Endothelial cell of umbilical vein (primary cell): ENCODE measurements around the gene AKAP13. TPM values are rescaled to one million over a fixed set of nuclear protein-coding genes. Genes with fewer than 3 reads are reported as not detected.

Experiments used
- BruUV-seq: library from RNA; stranded (reverse); fragments of 400-500 nt; replicated peaks from 2 replicates; lab custom pipeline; 2021; lab: Mats Ljungman, UMichigan
- CTCF ChIA-PET: fragments of 300-600, 350-600 bp; sonication (Branson Sonifier 250); formaldehyde crosslinking; loops from one replicate; lab custom pipeline; 2021; ENCODE audit warnings: antibody characterized with exemption, inconsistent platforms; lab: Charles Lee
- POLR2A ChIA-PET: fragments of 300-600, 350-600 bp; sonication (Branson Sonifier 250); formaldehyde crosslinking; loops from one replicate; lab custom pipeline; 2021; ENCODE audit warnings: antibody characterized with exemption, inconsistent platforms; lab: Charles Lee
- DNase-seq: peaks from one replicate; pipeline ENCODE4 v3.0.0-alpha.2; 2011; ENCODE audit warnings: low read depth, low spot score
- FAIRE-seq: peaks from 2 replicates; lab custom pipeline; 2011; peaks lifted over from hg19 to GRCh38; lab: Jason Lieb, UNC
- H2AFZ ChIP-seq: 2 replicates; pipeline ENCODE4 v1.6.0; 2012; ENCODE audit warnings: low read depth, low read length, control low read depth, inconsistent platforms
- H3K27ac ChIP-seq: 2 replicates; pipeline ENCODE4 v1.5.1; 2011; ENCODE audit warnings: low read depth, mild to moderate bottlenecking, control low read depth, low read length, moderate library complexity; ENCODE audit not compliant: insufficient read depth
- H3K27me3 ChIP-seq, 2 experiments: 2 replicates each; pipeline versions ENCODE4 v1.6.0 to v1.6.1; 2011; ENCODE audit warnings: low read length in 2 of 2, mixed read lengths in 1 of 2; ENCODE audit not compliant: control insufficient read depth in 2 of 2, insufficient read depth in 2 of 2
- H3K36me3 ChIP-seq, 2 experiments: 2 replicates in 1 of 2; 3 replicates in 1 of 2; pipeline ENCODE4 v1.5.1; 2011; ENCODE audit warnings: low read length in 2 of 2, mild to moderate bottlenecking in 1 of 2, moderate library complexity in 1 of 2; ENCODE audit not compliant: control insufficient read depth in 2 of 2, insufficient read depth in 2 of 2; ENCODE audit errors: extremely low read depth in 1 of 2
- H3K4me1 ChIP-seq: 3 replicates; pipeline ENCODE4 v1.5.1; 2011; ENCODE audit warnings: mild to moderate bottlenecking, low read length; ENCODE audit not compliant: control insufficient read depth, insufficient read depth; ENCODE audit errors: extremely low read depth
- H3K4me2 ChIP-seq: 2 replicates; pipeline ENCODE4 v1.6.1; 2011; ENCODE audit warnings: low read length, control low read depth, mixed read lengths; ENCODE audit not compliant: insufficient read depth
- H3K4me3 ChIP-seq, 3 experiments: fragments of 200-600 bp in 1 of 3; sonication (generic), shearing (Covaris generic) in 1 of 3; replicated peaks in 1 of 3; 2 replicates each; pipeline ENCODE4 v1.5.1; 2011 to 2016; ENCODE audit warnings: control low read depth in 3 of 3, low read length in 3 of 3, mild to moderate bottlenecking in 2 of 3, inconsistent platforms in 1 of 3, low read depth in 1 of 3, moderate library complexity in 1 of 3; ENCODE audit not compliant: insufficient read depth in 1 of 3
- H3K79me2 ChIP-seq: 2 replicates; pipeline ENCODE4 v1.6.0; 2012; ENCODE audit warnings: low read length, inconsistent platforms; ENCODE audit not compliant: control insufficient read depth, insufficient read depth
- H3K9ac ChIP-seq: replicated peaks from 2 replicates; pipeline ENCODE3; 2011; ENCODE audit warnings: low read length, control low read depth; ENCODE audit not compliant: insufficient read depth; ENCODE audit errors: extremely low read depth
- H3K9me1 ChIP-seq: replicated peaks from 3 replicates; pipeline ENCODE4 v1.6.0; 2011; ENCODE audit warnings: mild to moderate bottlenecking, low read length; ENCODE audit not compliant: control insufficient read depth, insufficient read depth; ENCODE audit errors: extremely low read depth
- H3K9me3 ChIP-seq: replicated peaks from 2 replicates; pipeline ENCODE4 v1.5.1; 2012; ENCODE audit warnings: low read length, inconsistent platforms; ENCODE audit not compliant: control insufficient read depth, insufficient read depth
- H4K20me1 ChIP-seq: replicated peaks from 2 replicates; pipeline ENCODE3; 2011; ENCODE audit warnings: mild to moderate bottlenecking, low read length; ENCODE audit not compliant: control insufficient read depth, insufficient read depth; ENCODE audit errors: extremely low read depth
- CTCF ChIP-seq, 2 donors: IDR thresholded peaks; 1 replicate in 1 of 2; 2 replicates in 1 of 2; pipeline ENCODE4 v1.5.1; 2011; ENCODE audit warnings: low read length in 2 of 2, mild to moderate bottlenecking in 2 of 2, moderate library complexity in 2 of 2, control low read depth in 1 of 2, inconsistent platforms in 1 of 2, low read depth in 1 of 2; ENCODE audit not compliant: insufficient read depth in 1 of 2; ENCODE audit errors: extremely low read depth in 1 of 2
- EZH2 ChIP-seq: IDR thresholded peaks from 2 replicates; pipeline ENCODE4 v1.6.1; 2012; ENCODE audit warnings: borderline replicate concordance, low read depth, mild to moderate bottlenecking, moderate library complexity, low read length, inconsistent platforms; ENCODE audit not compliant: severe bottlenecking
- FOS ChIP-seq: IDR thresholded peaks from 2 replicates; pipeline ENCODE4 v1.6.1; 2011; ENCODE audit warnings: mild to moderate bottlenecking, low read length, moderate library complexity, borderline replicate concordance; ENCODE audit not compliant: insufficient read depth
- GATA2 ChIP-seq: IDR thresholded peaks from 2 replicates; pipeline ENCODE4 v1.7.0; 2011; ENCODE audit warnings: low read depth, mild to moderate bottlenecking, moderate library complexity, mixed read lengths, low read length; ENCODE audit not compliant: insufficient read length, insufficient read depth
- JUN ChIP-seq: IDR thresholded peaks from 2 replicates; pipeline ENCODE4 v1.6.1; 2011; ENCODE audit warnings: borderline replicate concordance, low read depth; ENCODE audit not compliant: insufficient read length, insufficient read depth
- MAX ChIP-seq: IDR thresholded peaks from 2 replicates; pipeline ENCODE4 v1.6.1; 2011; ENCODE audit not compliant: insufficient read depth, insufficient read length
- MYC ChIP-seq: IDR thresholded peaks from one replicate; pipeline ENCODE4 v1.6.1; 2011; ENCODE audit warnings: mild to moderate bottlenecking, low read depth, low read length
- POLR2A ChIP-seq: IDR thresholded peaks from 2 replicates; pipeline ENCODE4 v1.6.1; 2012; ENCODE audit warnings: low read depth, mild to moderate bottlenecking, control low read depth, low read length
- POLR2AphosphoS5 ChIP-seq: IDR thresholded peaks from 2 replicates; pipeline ENCODE4 v1.6.1; 2012; ENCODE audit warnings: low read depth, mild to moderate bottlenecking, control low read depth, low read length, moderate library complexity; ENCODE audit not compliant: insufficient read depth
- dilution Hi-C: fragments of 300-500 bp; cut with MboI; formaldehyde crosslinking; loops from one replicate; pipeline ENCODE4 v1.15.0; 2019; ENCODE audit warnings: low sequenced_read_pairs; ENCODE audit not compliant: extremely low pct_ligation_motif_present
- intact Hi-C: fragments of 100-400 bp; cut with micrococcal nuclease; formaldehyde crosslinking; loops from one replicate; pipeline ENCODE4 v1.10.0; 2022
- polyA plus RNA-seq, 4 experiments: library from polyadenylated mRNA; depleted of rRNA in 3 of 4; stranded (reverse) in 3 of 4; unstranded in 1 of 4; fragments of >200 nt; gene quantifications; 2 replicates each; pipeline versions ENCODE4 v1.2.1 to v1.2.3, GENCODE V29; 2011 to 2012; ENCODE audit warnings: missing spikeins in 1 of 4
- total RNA-seq: library from RNA; stranded (reverse); gene quantifications from 2 replicates; pipeline ENCODE4 v1.2.3, GENCODE V29; 2021

The AKAP13 gene
- total and polyA plus RNA-seq, 2 donors (not counting 3 experiments of a cell fraction or from before 2014, with no cell fraction given) = 22.8 to 87.8 TPM

GRCh38 chr15:85761635-85762034 is 381.2 kb downstream of the AKAP13 start:
- ChIA-PET CTCF (no interaction called here), POLR2A (no interaction called here)
- Histone ChIP-seq H3K9ac (no peak overlapping the region), H3K4me3 (no peak overlapping the region), H3K79me2 (no peaks in the 10 kb centered on the region), H3K27me3 (no peaks in the 10 kb centered on the region), H2AFZ (no peak overlapping the region), H3K9me3 (no peaks in the 10 kb centered on the region), H4K20me1 (no peaks in the 10 kb centered on the region), H3K4me1 (no peaks in the 10 kb centered on the region), H3K9me1 (no peaks in the 10 kb centered on the region), H3K4me2 (no peak overlapping the region), H3K27ac (no peak overlapping the region), H3K36me3 (no peaks in the 10 kb centered on the region)
- BruUV-seq = no TSS peak
- no peak for FAIRE-seq
- no peak for DNase-seq
- dilution Hi-C loops (no loop called here), intact Hi-C loops (no loop called here)
- TF ChIP-seq POLR2AphosphoS5 (no peak), JUN (no peak), GATA2 (no peak), POLR2A (no peak), CTCF (IDR thresholded peaks at IDR 0.05; ENCODE audit: extremely low read depth in 1 of 2, insufficient read depth in 1 of 2, low read depth in 1 of 2, low read length in 2 of 2) (no peak), MAX (no peak), MYC (no peak), EZH2 (no peak), FOS (no peak)
